HepG2 (cell line): Measurements from ENCODE around the gene CYP17A1. TPM values are rescaled to one million over a fixed set of nuclear protein-coding genes. Genes with fewer than 3 reads are reported as not detected.

Experiments used
- ATAC-seq: fragments of 200-7000 bp; cut with Tn5 transposase; 3 replicates; pipeline ENCODE4 v1.9.1; 2020; ENCODE audit warnings: mild to moderate bottlenecking, moderate library complexity
- BruUV-seq: library from RNA; stranded (reverse); fragments of 400-500 nt; replicated peaks from 2 replicates; lab custom pipeline; 2021; lab: Mats Ljungman, UMichigan
- CTCF ChIA-PET: fragments of 300-600 bp; formaldehyde crosslinking; extraction: SDS; loops from one replicate; lab custom pipeline; 2021; ENCODE audit warnings: low total read pairs, inconsistent platforms, low intra/inter-chr PET ratio; lab: Yijun Ruan, JAX
- POLR2A ChIA-PET: fragments of 350-600 bp; sonication (Branson Sonifier 250); formaldehyde crosslinking; loops from one replicate; lab custom pipeline; 2020; ENCODE audit warnings: antibody characterized with exemption, inconsistent platforms; lab: Yijun Ruan, JAX
- DNase-seq: peaks from one replicate; pipeline ENCODE4 v3.0.0-alpha.2; 2015; ENCODE audit warnings: low spot score
- FAIRE-seq: peaks from 3 replicates; lab custom pipeline; 2011; peaks lifted over from hg19 to GRCh38; lab: Jason Lieb, UNC
- H2AFZ ChIP-seq: one replicate; pipeline ENCODE4 v1.6.1; 2011; ENCODE audit warnings: low read length, inconsistent platforms
- H3K27ac ChIP-seq: fragments of 300-600 bp; 3 replicates; pipeline ENCODE4 v1.8.0; 2011; ENCODE audit warnings: mixed run types, mild to moderate bottlenecking, mixed read lengths, low read length, inconsistent platforms; ENCODE audit not compliant: insufficient read depth; ENCODE audit errors: extremely low read length
- H3K27me3 ChIP-seq, 2 experiments: fragments of 200-600 bp in 1 of 2; 2 replicates in 1 of 2; 3 replicates in 1 of 2; pipeline versions ENCODE4 v1.6.0 to v1.8.0; 2011; ENCODE audit warnings: low read length in 2 of 2, mild to moderate bottlenecking in 2 of 2, moderate library complexity in 2 of 2, inconsistent platforms in 1 of 2; ENCODE audit not compliant: insufficient read depth in 2 of 2, control insufficient read depth in 1 of 2
- H3K36me3 ChIP-seq, 2 experiments: fragments of 200-600 bp in 1 of 2; replicated peaks in 1 of 2; 2 replicates in 1 of 2; 3 replicates in 1 of 2; pipeline versions ENCODE4 v1.5.1 to v1.8.0; 2011; ENCODE audit warnings: low read length in 2 of 2, inconsistent platforms in 1 of 2; ENCODE audit not compliant: insufficient read depth in 2 of 2, control insufficient read depth in 1 of 2
- H3K4me1 ChIP-seq: 2 replicates; pipeline ENCODE4 v1.5.1; 2012; ENCODE audit warnings: low read length, inconsistent platforms; ENCODE audit not compliant: insufficient read depth
- H3K4me2 ChIP-seq: 2 replicates; pipeline ENCODE4 v1.6.0; 2011; ENCODE audit warnings: low read depth, low read length, inconsistent platforms
- H3K4me3 ChIP-seq, 3 experiments: fragments of 200-600 bp in 1 of 3; sonication (generic), shearing (Covaris generic) in 1 of 3; replicated peaks in 1 of 3; 2 replicates each; pipeline ENCODE4 v1.5.1; 2011 to 2016; ENCODE audit warnings: low read length in 3 of 3, inconsistent platforms in 2 of 3, low read depth in 2 of 3, mild to moderate bottlenecking in 2 of 3, control low read depth in 1 of 3, mixed read lengths in 1 of 3; ENCODE audit not compliant: insufficient read depth in 1 of 3
- H3K79me2 ChIP-seq: one replicate; pipeline ENCODE4 v1.6.1; 2011; ENCODE audit warnings: low read length, inconsistent platforms; ENCODE audit not compliant: insufficient read depth
- H3K9ac ChIP-seq: 2 replicates; pipeline ENCODE4 v1.6.0; 2011; ENCODE audit warnings: mild to moderate bottlenecking, low read depth, low read length, inconsistent platforms; ENCODE audit not compliant: insufficient read depth
- H3K9me3 ChIP-seq: 2 replicates; pipeline ENCODE4 v1.5.1; 2012; ENCODE audit warnings: mild to moderate bottlenecking, low read length
- H4K20me1 ChIP-seq: 2 replicates; pipeline ENCODE4 v1.6.0; 2011; ENCODE audit warnings: inconsistent platforms, mild to moderate bottlenecking, low read length, moderate library complexity; ENCODE audit not compliant: insufficient read depth
- ARID2 ChIP-seq: sonication (generic); formaldehyde crosslinking; IDR thresholded peaks from 2 replicates; pipeline ENCODE4 v1.8.1; 2022; ENCODE audit warnings: mild to moderate bottlenecking, missing genetic modification reagents, borderline replicate concordance
- ARNTL ChIP-seq: sonication (generic); formaldehyde crosslinking; IDR thresholded peaks from 2 replicates; pipeline ENCODE4 v1.4.0; 2020; ENCODE audit warnings: mild to moderate bottlenecking, missing genetic modification reagents
- BCL3 ChIP-seq: sonication (generic); formaldehyde crosslinking; IDR thresholded peaks from 2 replicates; pipeline ENCODE4 v1.5.1; 2020; ENCODE audit warnings: mild to moderate bottlenecking, missing genetic modification reagents, moderate library complexity
- GLI4 ChIP-seq: sonication (generic); formaldehyde crosslinking; IDR thresholded peaks from 2 replicates; pipeline ENCODE4 v1.5.1; 2020; ENCODE audit warnings: missing genetic modification reagents, mild to moderate bottlenecking, moderate library complexity, borderline replicate concordance
- KMT2B ChIP-seq: IDR thresholded peaks from 2 replicates; pipeline ENCODE4 v1.6.1; 2016; ENCODE audit warnings: missing genetic modification reagents, missing compliant biosample characterization
- LRRFIP1 ChIP-seq: sonication (generic); formaldehyde crosslinking; conservative IDR thresholded peaks from 2 replicates; pipeline ENCODE4 v1.4.0; 2020; ENCODE audit warnings: missing genetic modification reagents
- ZNF280D ChIP-seq: sonication (generic); formaldehyde crosslinking; IDR thresholded peaks from 2 replicates; pipeline ENCODE4 v1.5.1; 2020; ENCODE audit warnings: mild to moderate bottlenecking, missing genetic modification reagents
- ZNF292 ChIP-seq: sonication (generic); formaldehyde crosslinking; IDR thresholded peaks from 2 replicates; pipeline ENCODE4 v1.8.1; 2022; ENCODE audit warnings: mild to moderate bottlenecking, low read depth, missing genetic modification reagents, borderline replicate concordance
- ZSCAN31 ChIP-seq: sonication (generic); formaldehyde crosslinking; IDR thresholded peaks from 2 replicates; pipeline ENCODE4 v1.5.0; 2020; ENCODE audit warnings: low read depth, mild to moderate bottlenecking, missing genetic modification reagents
- WGBS: methylation state at CpG from one replicate; pipeline ENCODE4 v1.1.6; 2017; ENCODE audit warnings: low lambda C conversion rate; 5-methylcytosine and 5-hydroxymethylcytosine counted together
- in situ Hi-C: cut with HindIII; loops from 2 replicates; pipeline ENCODE4 v1.10.0; 2017; ENCODE audit warnings: low pct_unique_long_range_greater_than_20kb; ENCODE audit not compliant: extremely low pct_ligation_motif_present
- intact Hi-C: fragments of 100-400 bp; cut with micrococcal nuclease; formaldehyde crosslinking; loops from one replicate; pipeline ENCODE4 v1.10.0; 2022; ENCODE audit not compliant: unreplicated experiment
- polyA plus RNA-seq, 8 experiments: library from polyadenylated mRNA; depleted of rRNA in 3 of 8; stranded (reverse) in 7 of 8; unstranded in 1 of 8; fragments of >200 nt; fragmentation: Illumina TruSeq in 4 of 8; extraction: Trizol in 4 of 8; gene quantifications; 2 replicates each; pipeline versions ENCODE4 v1.2.1 to v1.2.3, GENCODE V29; 2011 to 2016; ENCODE audit warnings: low read depth in 4 of 8, missing spikeins in 1 of 8, mixed read lengths in 1 of 8; ENCODE audit not compliant: insufficient read depth in 1 of 8
- total RNA-seq, 5 experiments: library from RNA; depleted of rRNA; stranded (reverse); fragments of >200 nt; fragmentation: Illumina TruSeq; extraction: Trizol; gene quantifications; 2 replicates each; pipeline ENCODE4 v1.2.3, GENCODE V29; 2016; ENCODE audit warnings: low read depth in 1 of 5
- TF ChIP-seq, protein P1 (sequence below), 2 experiments: sonication (generic) in 1 of 2; formaldehyde crosslinking in 1 of 2; IDR thresholded peaks; 2 replicates each; pipeline versions ENCODE4 v1.6.1 to v1.9.0; 2014 to 2022; ENCODE audit warnings: antibody characterized with exemption in 1 of 2, borderline replicate concordance in 1 of 2, inconsistent platforms in 1 of 2, low read depth in 1 of 2, missing genetic modification reagents in 1 of 2

The CYP17A1 gene
- total and polyA plus RNA-seq, 2 of the 13 experiments (the other 11 are each of a cell fraction or from before 2014, with no cell fraction given): 0.13 to 1.1 TPM

DNA sequence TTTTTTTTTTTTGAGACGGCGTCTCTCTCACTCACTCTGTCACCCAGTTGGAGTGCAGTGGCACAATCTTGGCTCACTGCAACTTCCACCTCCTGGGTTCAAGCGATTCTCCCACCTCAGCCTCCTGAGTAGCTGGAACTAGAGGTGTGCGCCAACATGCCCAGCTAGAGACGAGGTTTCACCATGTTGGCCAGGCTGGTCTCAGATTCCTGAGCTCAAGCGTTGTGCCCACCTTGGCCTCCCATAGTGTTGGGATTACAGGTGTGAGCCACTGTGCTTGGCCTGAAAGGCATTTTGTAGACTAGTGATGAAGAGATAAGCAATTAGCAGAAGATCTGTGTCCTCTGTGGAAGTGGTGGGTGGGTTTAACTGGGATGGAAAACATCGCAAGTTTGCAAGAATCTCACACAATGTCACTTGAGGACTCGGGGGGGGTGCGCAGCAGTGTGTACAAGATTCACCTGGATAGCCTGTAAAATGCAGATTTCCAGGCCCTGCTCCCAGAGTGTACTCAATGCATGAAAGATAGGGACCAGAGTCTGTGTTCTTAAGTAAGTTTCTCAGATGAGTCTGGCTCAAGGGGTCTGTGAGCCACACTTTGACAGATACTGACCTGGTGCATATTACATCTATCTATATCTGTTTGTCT, 10.9 kb downstream of the CYP17A1 start:
- H3K27me3 ChIP-seq: no peaks in the 10 kb centered on the region; a peak in 1 of 5 replicates
- 72% methylated on average over 9 of the region's 9 CpGs for WGBS
- H3K4me2 ChIP-seq: no peak overlapping the region
- H3K4me1 ChIP-seq: peaks cover 32% of the 10 kb centered on the region
- no peak overlapping the region for H3K4me3 ChIP-seq
- no peaks in the 10 kb centered on the region for H3K36me3 ChIP-seq
- ATAC-seq (no peak), FAIRE-seq (no peak), DNase-seq (no peak)
- CTCF ChIA-PET: no interaction called here
- POLR2A ChIA-PET: no interaction called here
- intact Hi-C loops (no loop called here), in situ Hi-C loops (no loop called here)
- H3K9me3 ChIP-seq: no peaks in the 10 kb centered on the region
- H4K20me1 ChIP-seq: no peaks in the 10 kb centered on the region
- H3K9ac ChIP-seq: no peak overlapping the region
- H3K79me2 ChIP-seq: no peaks in the 10 kb centered on the region
- BruUV-seq: no TSS peak
- no peak overlapping the region for H2AFZ ChIP-seq
- no peak overlapping the region for H3K27ac ChIP-seq
- TF ChIP-seq KMT2B: no peak
- TF ChIP-seq, protein P1, sequence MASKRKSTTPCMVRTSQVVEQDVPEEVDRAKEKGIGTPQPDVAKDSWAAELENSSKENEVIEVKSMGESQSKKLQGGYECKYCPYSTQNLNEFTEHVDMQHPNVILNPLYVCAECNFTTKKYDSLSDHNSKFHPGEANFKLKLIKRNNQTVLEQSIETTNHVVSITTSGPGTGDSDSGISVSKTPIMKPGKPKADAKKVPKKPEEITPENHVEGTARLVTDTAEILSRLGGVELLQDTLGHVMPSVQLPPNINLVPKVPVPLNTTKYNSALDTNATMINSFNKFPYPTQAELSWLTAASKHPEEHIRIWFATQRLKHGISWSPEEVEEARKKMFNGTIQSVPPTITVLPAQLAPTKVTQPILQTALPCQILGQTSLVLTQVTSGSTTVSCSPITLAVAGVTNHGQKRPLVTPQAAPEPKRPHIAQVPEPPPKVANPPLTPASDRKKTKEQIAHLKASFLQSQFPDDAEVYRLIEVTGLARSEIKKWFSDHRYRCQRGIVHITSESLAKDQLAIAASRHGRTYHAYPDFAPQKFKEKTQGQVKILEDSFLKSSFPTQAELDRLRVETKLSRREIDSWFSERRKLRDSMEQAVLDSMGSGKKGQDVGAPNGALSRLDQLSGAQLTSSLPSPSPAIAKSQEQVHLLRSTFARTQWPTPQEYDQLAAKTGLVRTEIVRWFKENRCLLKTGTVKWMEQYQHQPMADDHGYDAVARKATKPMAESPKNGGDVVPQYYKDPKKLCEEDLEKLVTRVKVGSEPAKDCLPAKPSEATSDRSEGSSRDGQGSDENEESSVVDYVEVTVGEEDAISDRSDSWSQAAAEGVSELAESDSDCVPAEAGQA (IDR thresholded peaks at IDR 0.05; ENCODE audit: low read depth): no peak
- TF ChIP-seq, protein P1 (CRISPR knock-in tag; IDR thresholded peaks at IDR 0.05; ENCODE audit: borderline replicate concordance): no peak
- TF ChIP-seq LRRFIP1 (CRISPR knock-in tag): no peak
- no peak for TF ChIP-seq BCL3 (CRISPR knock-in tag)
- no peak for TF ChIP-seq GLI4
- no peak for TF ChIP-seq ZNF280D
- TF ChIP-seq ZSCAN31 (CRISPR knock-in tag): no peak
- TF ChIP-seq ZNF292 (CRISPR knock-in tag): no peak
- no peak for TF ChIP-seq ARID2 (CRISPR knock-in tag)
- TF ChIP-seq ARNTL: no peak
